Inferior parietal cortex (tissue), 1 donor: Measurements from ENCODE around the gene ADSS1.

Source experiments
- DNase-seq: peaks from one replicate; pipeline ENCODE4 v3.0.0-alpha.2; 2016; ENCODE audit errors: extremely low spot score

Gene ADSS1

DNA sequence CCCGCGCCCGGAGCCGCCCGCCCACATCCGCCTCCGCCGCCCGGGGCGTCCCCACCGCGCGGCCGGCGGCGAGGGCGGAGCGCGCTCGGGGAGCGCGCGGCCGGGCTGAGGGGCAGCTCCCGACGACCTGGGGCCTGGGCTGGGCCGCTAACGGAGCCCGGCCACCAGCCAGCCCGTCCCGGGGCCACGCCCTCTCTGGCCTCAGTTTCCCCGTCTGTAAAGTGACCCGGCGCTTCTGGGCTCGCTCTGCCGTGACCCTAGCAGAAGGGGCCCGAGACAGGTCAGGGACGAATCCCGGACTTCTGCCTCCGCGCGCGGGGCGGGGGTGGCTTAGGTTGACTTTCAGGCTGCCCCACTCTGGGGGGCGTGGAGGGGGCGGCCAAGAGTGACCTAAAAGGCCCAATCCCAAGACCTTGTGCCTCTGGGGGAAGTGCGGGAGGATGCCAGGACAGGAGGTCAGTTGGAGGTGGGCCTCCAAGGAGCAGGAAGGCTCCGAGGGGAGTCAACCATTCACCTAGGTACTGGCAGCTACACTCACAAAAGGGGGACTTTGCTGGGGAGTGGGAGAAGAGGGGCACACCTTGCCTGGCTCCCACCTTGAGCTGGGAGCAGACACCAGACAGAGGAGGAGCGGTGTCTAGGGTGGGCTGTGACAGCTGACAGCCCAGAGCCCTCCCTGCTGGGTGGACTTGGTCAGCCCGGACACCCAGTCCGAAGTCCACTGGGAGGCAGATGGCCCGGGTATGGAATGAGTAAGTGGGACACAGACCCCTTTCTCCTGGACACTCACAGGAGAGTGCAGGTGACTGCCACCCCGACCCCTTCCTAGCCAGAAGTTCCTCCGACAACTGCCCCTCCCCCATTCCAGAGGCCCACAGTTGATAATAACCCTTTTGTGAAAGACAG is 72.0 kb downstream of the ADSS1 start:
- DNase-seq = no peak

DNA sequence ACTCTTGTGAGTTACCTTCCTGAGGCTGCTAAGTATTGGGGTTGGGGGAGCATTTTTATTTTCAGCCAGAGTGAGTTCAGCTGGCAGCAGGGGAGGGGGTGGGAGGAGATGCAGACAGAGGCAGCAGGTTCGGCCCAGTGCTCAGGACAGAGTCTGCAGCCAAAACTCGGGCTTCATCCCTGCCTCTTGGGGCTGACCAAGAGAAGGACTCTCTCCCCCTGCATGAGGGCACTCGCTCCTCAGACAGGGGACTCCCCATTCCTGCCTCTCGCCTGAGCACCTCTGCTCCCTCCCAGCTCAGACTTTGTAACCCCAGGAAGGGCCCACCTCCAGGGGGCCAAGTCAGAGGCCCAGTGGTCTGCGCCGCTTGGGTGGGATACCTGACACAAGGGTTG is 72.7 kb downstream of the ADSS1 start:
- no peak for DNase-seq
